OCI-M2 (cell line): ENCODE measurements around the gene PTPMT1.

Source experiments
- DNase-seq: peaks from one replicate; lab custom pipeline; 2025; ENCODE audit not compliant: unreplicated experiment; lab: John Stamatoyannopoulos, UW

Gene PTPMT1

GRCh38 chr11:47606731-47607130 is 41.3 kb downstream of the PTPMT1 start:
- DNase-seq = no peak

DNA sequence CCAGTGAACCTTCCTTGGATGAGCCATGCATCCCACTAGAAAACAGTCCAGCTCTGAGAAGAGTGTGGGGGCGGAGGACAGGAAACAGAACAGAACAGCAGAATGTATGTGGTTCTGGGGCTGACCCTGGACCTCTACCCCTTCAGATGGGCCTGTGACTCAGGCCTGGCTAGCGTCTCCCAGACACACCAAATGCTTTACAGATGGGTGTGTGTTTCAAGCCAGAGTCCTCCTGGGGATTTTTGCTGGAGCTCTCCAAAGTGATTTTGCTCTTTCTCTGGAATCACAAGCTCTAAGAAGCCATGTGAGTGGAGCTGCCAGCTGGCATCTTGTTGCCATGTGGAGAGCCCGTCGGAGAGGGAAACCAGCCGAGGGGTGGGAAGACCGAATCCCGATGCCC is 42.0 kb downstream of the PTPMT1 start:
- no peak for DNase-seq

- DNase-seq = no peak
Measured at GRCh38 chr11:47609675-47610074, 44.3 kb downstream of the PTPMT1 start.

GRCh38 chr11:47611348-47611794 is 46.0 kb downstream of the PTPMT1 start:
- no peak for DNase-seq

DNA sequence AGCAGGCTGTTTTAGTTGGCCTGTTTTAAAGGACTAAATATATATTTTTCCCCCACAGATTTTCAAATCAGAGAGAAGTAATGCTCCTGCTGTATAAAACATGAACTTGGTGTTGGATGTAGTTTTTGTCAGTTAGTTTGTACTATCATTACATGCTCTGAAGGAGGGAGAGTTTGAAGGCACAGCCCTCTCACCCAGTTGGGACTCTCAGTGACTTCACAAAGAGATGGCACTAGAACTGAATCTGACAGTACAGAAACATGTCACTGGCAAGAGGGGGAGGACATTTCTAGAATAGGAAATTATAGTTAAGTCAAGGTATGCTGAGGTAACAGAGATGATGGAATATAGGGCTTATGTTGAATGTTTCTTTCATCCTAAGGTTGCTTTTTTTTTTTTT is 49.9 kb downstream of the PTPMT1 start:
- no peak for DNase-seq

- no peak for DNase-seq
Measured at GRCh38 chr11:47616726-47617416, 51.5 kb downstream of the PTPMT1 start.

DNA sequence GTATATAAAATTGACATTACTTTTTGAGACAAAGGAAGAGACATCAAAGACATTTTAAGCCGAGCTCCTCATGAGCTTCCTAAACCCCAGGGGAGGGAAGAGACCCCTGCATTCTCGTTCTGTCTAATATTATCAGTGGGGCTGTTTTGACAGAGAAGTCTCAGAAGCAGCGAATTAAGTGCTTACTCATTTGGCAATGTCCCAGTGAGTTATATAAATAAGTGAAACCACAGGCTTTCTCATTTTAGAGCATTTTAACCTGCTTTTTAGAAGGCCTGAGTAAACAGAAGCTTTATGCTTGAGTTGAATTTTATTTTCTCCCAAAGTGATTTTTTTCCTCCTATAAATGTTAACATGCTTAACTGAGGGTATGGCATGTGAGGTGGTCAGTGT is 52.0 kb downstream of the PTPMT1 start:
- no peak for DNase-seq

DNA sequence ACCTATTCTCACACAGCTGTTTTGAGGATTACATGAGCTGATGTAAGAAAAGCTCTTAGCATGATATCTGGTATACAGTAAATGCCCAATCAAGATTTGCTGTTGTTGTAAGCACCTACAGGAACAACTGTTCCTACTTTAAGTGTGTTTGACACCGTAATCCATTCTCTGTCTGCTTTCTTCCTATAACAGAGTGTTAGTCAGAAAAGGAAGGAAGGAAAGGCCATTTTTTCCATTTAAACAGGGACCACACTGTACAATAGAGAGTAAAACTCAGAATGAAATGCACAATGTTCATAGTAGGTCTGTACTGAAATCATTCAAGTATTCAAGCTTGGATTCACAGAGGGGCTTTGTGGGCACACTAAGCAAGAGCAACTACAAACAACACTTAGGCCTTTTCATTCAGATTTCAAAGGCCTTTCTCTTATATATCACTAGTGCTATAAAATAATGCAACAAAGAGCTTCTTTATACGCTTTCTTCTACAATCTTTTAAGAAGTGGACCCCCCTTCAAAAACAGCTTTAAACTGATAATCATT is 55.5 kb downstream of the PTPMT1 start:
- no peak for DNase-seq
